ENCODE results near the gene DCUN1D3. TPM values are rescaled to one million over a fixed set of nuclear protein-coding genes. Genes with fewer than 3 reads are reported as not detected.
A peak's percentile ranks its signal among the peaks of the same experiment; 100 is the strongest.

Gene DCUN1D3
- total RNA-seq, 4 donors from 2014 or later, result 14.7 to 38.0 (median 21.5) TPM

GRCh38 chr16:20920091-20920490 lies 19.9 kb upstream of the DCUN1D3 start:
- TF ChIP-seq, protein P1, sequence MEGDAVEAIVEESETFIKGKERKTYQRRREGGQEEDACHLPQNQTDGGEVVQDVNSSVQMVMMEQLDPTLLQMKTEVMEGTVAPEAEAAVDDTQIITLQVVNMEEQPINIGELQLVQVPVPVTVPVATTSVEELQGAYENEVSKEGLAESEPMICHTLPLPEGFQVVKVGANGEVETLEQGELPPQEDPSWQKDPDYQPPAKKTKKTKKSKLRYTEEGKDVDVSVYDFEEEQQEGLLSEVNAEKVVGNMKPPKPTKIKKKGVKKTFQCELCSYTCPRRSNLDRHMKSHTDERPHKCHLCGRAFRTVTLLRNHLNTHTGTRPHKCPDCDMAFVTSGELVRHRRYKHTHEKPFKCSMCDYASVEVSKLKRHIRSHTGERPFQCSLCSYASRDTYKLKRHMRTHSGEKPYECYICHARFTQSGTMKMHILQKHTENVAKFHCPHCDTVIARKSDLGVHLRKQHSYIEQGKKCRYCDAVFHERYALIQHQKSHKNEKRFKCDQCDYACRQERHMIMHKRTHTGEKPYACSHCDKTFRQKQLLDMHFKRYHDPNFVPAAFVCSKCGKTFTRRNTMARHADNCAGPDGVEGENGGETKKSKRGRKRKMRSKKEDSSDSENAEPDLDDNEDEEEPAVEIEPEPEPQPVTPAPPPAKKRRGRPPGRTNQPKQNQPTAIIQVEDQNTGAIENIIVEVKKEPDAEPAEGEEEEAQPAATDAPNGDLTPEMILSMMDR (IDR thresholded peaks at IDR 0.05), result no peak
- TF ChIP-seq POLR2A (IDR thresholded peaks at IDR 0.05), result no peak
- Histone ChIP-seq H3K27ac (no peak overlapping the region), H3K4me3 (no peak overlapping the region), H3K27me3 (no peaks in the 10 kb centered on the region), H3K4me1 (no peaks in the 10 kb centered on the region), H3K36me3 (no peaks in the 10 kb centered on the region), H3K9me3 (no peaks in the 10 kb centered on the region)
- intact Hi-C loops (cut with DNase I; ENCODE audit: low total_unique reads), result no loop called here
- DNase-seq, result no peak

GRCh38 chr16:20918486-20919239 lies 18.5 kb upstream of the DCUN1D3 start:
- TF ChIP-seq, protein P1 (IDR thresholded peaks at IDR 0.05), result no peak
- TF ChIP-seq POLR2A (IDR thresholded peaks at IDR 0.05), result no peak
- Histone ChIP-seq H3K36me3 (no peaks in the 10 kb centered on the region), H3K4me3 (no peak overlapping the region), H3K27me3 (no peaks in the 10 kb centered on the region), H3K9me3 (no peaks in the 10 kb centered on the region), H3K4me1 (no peaks in the 10 kb centered on the region), H3K27ac (peak overlapping the region in 1 of 2 donors; percentile 34)
- peak; percentile 67 to 71 for DNase-seq
- intact Hi-C loops (cut with DNase I; ENCODE audit: low total_unique reads), result no loop called here

DNA sequence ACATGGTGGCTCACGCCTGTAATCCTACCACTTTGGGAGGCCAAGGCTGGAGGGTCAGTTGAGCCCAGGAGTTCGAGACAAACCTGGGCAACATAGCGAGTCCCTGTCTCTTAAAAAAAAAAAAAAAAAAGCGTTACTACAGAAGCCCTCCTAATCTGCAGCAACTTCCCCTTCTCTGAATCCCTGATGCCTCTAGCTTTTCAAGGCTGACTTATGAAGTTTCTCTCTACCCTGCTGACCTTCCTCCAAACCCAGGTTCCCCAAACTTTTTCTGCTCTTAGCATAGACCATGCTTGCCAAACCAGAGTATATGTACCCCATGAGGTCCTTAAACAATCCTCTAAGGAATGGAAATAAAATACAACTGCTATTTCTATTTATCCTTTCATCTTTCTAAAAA lies 16.8 kb upstream of the DCUN1D3 start:
- Histone ChIP-seq H3K4me1 (no peaks in the 10 kb centered on the region), H3K9me3 (no peaks in the 10 kb centered on the region), H3K4me3 (no peak overlapping the region), H3K27me3 (no peaks in the 10 kb centered on the region), H3K36me3 (no peaks in the 10 kb centered on the region), H3K27ac (no peak overlapping the region)
- no peak for DNase-seq
- intact Hi-C loops (cut with DNase I; ENCODE audit: low total_unique reads), result no loop called here
- no peak for TF ChIP-seq POLR2A (IDR thresholded peaks at IDR 0.05)
- TF ChIP-seq, protein P1 (IDR thresholded peaks at IDR 0.05), result no peak

- Histone ChIP-seq H3K4me3 (no peak overlapping the region), H3K27ac (no peak overlapping the region), H3K9me3 (no peaks in the 10 kb centered on the region), H3K27me3 (no peaks in the 10 kb centered on the region), H3K36me3 (no peaks in the 10 kb centered on the region), H3K4me1 (no peaks in the 10 kb centered on the region)
- intact Hi-C loops (cut with DNase I; ENCODE audit: low total_unique reads), result no loop called here
- DNase-seq, result no peak
- TF ChIP-seq, protein P1 (IDR thresholded peaks at IDR 0.05), result no peak
- TF ChIP-seq POLR2A (IDR thresholded peaks at IDR 0.05), result no peak
These were observed 16.1 kb upstream of the DCUN1D3 start for GRCh38 chr16:20916289-20916688.

DNA sequence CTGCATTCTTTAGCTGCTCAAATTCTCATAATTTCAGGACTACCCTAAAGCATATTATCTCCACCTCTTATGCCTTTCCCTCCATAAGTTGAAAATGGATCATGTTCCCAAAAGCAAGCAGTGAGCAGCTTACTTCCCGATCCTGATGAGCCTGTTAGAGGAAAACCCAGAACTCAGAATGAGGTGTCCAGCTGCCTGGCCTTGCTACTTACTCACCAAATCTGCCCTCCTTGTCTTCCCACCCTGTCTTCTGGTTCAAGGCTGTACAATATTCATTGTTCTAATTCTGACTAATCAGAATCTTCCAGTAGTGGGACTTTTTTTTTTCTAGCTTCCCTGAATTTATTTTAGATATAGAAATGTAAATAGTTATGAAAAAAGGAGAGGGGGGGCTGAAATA lies 11.2 kb upstream of the DCUN1D3 start:
- Histone ChIP-seq H3K27ac (peak overlapping the region; percentile 68 to 69), H3K4me1 (peaks cover 4% of the 10 kb centered on the region in 2 donors), H3K9me3 (no peaks in the 10 kb centered on the region), H3K27me3 (no peaks in the 10 kb centered on the region), H3K36me3 (no peaks in the 10 kb centered on the region), H3K4me3 (no peak overlapping the region)
- TF ChIP-seq, protein P1 (IDR thresholded peaks at IDR 0.05), result no peak
- TF ChIP-seq POLR2A (IDR thresholded peaks at IDR 0.05), result no peak
- DNase-seq, result no peak
- intact Hi-C loops (cut with DNase I; ENCODE audit: low total_unique reads), result no loop called here

All from uterus (tissue), 4 donors.